Subcutaneous adipose tissue (tissue), 4 donors: ENCODE data around the gene SLC17A7. TPM values are rescaled to one million over a fixed set of nuclear protein-coding genes. Genes with fewer than 3 reads are reported as not detected.

Experiments
- CTCF ChIP-seq: fragments of 450-650 bp; IDR thresholded peaks from one replicate; pipeline ENCODE4 v1.5.1; 2016; ENCODE audit warnings: low read depth, mild to moderate bottlenecking, control low read depth, antibody characterized with exemption, moderate library complexity
- total RNA-seq, 4 donors: library from RNA; depleted of rRNA; stranded (reverse); fragments of >200 nt; gene quantifications; one replicate each; pipeline ENCODE4 v1.1.0, GENCODE V29; 2016

Gene SLC17A7
- total RNA-seq, 4 donors from 2014 or later, result 1.7 to 3.6 (median 2.8) TPM

DNA sequence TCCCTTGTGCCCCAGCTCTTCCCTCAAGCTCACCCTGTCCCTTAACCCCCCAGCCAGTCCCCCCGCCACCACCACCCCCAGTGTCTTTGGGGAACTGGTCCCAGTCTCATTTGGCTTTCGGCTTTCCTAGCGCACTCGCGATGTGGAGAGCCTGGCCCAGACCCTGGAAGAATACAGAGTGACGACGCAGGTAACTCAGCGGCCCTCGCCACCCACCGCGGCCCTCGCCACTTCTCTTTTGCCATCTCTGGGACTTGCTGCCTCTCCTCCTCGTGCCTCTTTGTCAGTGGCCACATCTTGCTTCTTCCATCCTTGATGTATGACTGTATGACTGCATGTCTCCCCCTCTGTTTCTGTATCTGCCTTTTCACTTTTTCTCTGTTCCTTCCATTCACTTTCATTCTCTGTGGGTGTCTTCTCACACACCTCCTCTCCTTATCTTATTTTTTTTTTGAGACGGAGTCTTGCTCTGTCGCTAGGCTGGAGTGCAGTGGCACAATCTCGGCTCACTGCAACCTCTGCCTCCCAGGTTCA is 33.8 kb downstream of the SLC17A7 start:
- no peak for TF ChIP-seq CTCF

DNA sequence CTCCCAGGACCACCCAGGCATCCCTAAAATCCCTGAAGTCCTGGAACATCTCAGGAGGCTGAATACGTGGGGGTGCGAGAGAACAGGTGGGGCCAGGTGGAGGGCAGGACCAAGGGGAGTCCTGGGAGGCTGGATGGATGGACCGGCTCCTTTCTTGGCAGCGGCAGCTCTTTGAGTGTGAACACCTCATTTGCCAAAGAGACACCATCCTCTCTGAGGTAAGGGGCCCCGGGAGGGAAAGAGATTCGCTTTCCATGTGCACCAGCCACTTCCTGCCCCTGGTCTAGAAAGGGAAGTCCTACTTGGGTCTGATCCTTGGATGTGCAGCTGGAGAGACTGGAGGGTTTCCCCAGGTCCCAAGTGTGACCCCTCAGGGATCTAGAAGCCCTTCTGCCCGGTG is 34.2 kb downstream of the SLC17A7 start:
- no peak for TF ChIP-seq CTCF

DNA sequence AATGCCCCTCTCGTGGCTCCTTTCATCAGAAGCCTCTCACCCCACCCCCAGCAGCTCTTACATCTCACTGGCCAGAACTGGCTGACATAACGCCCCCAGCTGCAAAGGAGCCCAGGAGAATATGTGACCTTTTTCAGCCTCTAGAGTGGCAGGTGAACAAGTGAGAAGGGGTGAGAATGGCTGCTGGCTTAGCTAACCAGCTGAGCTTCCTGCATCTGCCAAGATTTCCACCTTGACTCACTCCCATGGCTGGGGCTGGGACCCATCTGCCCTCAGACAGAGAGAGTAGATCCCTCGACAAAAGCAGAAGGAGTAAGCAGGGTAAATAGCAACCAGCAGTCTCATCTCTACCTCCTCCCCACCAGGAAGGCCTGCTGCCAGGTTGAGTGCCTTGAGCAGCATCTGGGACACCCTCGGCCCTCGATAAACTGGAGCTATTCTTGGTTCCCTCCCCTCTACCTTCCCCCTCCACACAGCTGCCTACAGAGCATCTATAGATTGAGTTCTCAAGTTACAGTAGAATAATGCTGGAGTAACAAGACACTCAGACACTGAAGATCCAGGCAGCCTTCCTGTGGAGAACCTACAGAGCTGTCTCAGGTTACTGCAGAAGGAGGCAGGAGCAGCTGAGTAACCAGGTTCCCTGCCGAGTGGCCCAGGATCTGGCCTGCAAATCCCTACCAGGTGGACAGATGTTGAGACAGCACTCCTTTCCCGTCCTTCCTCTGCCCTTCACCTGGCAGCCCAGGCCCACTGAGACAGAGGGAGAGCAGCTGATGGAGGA is 37.7 kb downstream of the SLC17A7 start:
- no peak for TF ChIP-seq CTCF

GRCh38 chr19:49400029-49400428 is 41.3 kb downstream of the SLC17A7 start:
- no peak for TF ChIP-seq CTCF

DNA sequence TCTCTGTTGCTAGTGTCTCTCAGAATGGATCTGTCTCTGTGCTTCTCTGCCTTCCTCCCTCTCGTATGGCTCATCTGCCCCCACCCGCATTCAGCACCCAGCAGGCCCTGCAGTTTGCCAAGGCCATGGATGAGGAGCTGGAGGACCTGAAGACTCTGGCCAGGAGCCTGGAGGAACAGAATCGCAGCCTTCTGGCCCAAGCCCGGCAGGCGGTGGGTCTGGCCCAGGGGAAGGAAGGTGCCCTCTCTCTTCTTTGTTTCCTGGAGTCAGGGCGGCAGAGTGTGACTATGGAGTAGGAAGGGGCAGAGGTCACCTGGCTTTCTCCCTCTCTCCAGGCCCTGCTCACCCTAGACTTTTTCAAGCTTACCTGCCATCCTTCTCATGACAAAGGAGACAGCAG is 42.4 kb downstream of the SLC17A7 start:
- TF ChIP-seq CTCF, result no peak

GRCh38 chr19:49398001-49398615 is 43.2 kb downstream of the SLC17A7 start:
- TF ChIP-seq CTCF, result no peak

GRCh38 chr19:49396738-49397505 is 44.4 kb downstream of the SLC17A7 start:
- TF ChIP-seq CTCF, result no peak
